Inflammatory macrophage (primary cell): ENCODE data around the gene HTR2C.
"Not testable (repeated sequence)": the region's sequence is repeated elsewhere in the genome, so short reads cannot be mapped to it uniquely, and the experiment has no call there.

Experiments
- DNase-seq, 2 donors: peaks; one replicate each; pipeline ENCODE4 v3.0.0-alpha.2; 2020 to 2022

The HTR2C gene

DNA sequence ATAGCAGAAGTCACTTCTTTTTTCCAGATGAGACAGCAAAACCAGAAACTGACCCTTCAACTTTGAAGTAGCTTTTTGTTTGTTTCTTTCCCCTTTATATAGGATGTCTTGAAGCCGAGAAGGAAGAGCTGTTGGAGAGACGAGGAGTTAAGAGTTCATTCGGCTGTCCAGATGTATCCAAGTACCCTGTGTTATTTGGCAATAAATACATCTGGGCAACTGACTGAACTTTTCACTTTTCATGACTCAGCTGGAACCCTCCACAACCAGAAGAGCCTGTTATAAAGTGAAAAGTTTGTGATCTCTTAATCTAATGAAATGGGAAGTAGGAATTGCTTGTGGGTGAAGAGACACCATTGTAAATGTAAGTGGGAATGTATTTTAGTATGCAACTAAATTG is 131.2 kb downstream of the HTR2C start:
- no peak for DNase-seq

DNA sequence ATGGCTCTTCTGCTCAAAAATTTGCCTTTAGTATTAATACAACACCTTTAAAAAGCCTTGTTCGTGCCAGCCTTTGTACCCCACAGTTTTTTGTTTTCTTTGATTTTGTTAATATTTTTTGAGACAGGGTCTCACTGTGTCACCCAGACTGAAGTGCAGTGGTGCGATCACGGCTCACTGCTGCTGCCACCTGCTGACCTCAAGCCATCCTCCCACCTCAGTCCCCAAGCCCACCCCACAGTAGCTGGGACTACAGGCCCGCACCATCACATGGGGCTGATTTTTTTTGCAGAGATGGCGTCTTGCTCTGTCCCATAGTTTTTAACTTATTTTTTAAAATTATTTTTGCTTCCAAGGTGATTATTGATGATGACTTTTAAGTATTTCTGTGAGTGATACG is 134.0 kb downstream of the HTR2C start:
- DNase-seq: no peak

DNA sequence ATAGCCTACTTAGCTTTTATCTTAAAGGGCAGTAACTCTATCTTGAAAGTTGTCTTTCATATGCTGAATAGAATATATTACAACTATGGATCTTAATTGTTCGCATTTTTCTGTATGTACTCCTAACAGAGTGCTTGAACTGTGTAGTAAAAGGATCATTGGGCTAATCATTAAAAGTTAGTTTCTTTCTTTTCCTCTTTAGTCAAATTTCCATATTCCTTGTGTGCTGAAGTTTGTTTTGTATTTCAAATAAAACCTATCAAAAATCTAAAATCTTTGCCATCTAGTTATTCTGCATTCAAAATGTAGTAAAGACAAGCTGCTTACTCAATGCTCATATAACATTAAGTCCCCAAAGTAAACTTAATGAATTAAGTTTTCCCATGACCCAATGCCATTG is 182.7 kb downstream of the HTR2C start:
- DNase-seq: no peak

DNA sequence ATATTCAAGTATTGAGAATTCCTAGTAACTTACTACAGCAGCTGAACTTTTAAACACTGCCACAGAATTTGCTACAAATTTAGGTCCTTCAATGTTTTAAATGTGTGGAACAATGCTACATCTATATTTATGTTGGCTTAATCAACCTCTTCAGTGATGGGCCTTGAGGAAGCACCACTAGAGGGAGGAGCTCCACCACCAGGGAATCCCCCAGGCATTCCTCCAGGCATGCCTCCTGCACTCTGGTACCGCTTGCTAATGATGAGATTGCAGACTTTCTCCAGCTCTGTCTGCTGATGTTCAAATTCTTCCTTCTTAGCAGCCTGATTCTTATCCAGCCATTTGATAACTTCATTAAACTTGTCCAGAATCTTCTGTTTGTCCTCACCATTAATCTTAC is 190.8 kb downstream of the HTR2C start:
- DNase-seq: no peak

DNA sequence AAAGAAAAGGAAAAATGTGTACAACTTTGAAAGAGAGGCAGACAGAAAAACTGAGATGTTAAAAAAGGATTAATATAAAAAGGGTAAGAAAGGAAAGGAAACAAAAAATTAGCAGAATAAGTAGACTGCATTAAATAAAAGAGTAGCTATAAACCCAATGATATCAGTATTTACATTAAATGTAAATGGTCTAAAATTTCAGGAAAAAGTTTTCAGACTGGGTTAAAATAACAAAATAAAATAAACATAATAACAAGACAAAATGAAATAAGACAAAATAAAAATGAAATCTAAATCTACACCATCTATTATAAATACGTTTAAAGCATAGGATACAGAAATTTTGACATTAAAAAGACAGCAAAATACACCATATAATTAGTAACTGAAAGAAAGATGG is 199.0 kb downstream of the HTR2C start:
- DNase-seq: no peak

DNA sequence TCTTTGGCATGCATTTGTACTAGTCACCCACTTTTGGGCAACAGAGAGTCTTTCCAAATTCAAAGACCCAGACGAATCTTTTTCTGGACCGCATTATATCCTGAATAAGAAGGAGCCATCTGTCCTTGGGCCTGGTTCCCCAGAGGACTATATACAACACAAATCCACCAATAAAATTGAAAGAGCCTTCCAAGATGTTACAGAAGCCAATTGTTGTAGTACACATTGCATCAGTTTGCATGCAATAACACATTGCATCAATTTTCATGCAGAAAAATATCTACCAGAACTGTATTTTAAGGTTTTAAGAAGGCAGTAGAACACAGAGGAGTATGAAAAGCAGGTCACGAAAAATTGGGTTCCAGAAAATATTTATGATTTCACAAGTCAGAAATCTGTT is 203.2 kb downstream of the HTR2C start:
- DNase-seq: no peak

DNA sequence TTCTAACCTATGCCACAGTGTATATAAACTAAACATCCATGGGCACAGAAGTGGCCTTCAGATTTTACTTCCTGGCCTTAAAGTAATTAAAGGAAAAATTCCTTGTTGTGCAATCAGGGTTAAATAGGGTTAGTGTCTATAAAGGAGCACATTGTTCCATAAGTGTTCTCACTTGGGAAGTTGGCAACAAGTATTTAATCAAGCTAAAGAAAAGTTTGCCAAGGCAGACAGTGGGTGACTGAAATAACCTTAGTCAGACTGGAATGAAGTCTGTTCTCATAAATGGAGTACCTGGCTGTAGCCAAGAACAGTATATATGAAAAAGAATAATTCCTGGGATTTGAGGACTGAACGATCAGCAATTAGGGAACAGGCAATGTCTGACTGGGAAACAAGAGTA is 213.6 kb downstream of the HTR2C start:
- DNase-seq: no peak

DNA sequence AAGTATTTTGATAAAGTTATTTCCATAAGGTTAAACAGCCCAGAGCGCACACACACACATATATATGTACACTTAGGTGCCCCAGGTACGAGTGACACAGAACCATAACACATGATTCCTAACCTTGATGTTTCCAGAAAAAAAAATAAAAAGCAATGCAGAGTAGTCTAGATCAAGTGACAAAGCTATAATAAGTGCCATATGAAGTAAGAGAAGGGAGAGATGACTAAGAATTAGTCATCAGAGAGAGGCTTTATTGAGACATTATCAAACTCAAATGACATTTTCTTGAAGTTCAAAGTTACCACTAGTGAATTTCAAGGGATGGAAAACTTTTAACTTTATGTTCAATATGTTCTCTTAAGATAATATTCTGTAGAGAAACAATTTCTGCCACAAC is 215.0 kb downstream of the HTR2C start:
- no peak for DNase-seq

DNA sequence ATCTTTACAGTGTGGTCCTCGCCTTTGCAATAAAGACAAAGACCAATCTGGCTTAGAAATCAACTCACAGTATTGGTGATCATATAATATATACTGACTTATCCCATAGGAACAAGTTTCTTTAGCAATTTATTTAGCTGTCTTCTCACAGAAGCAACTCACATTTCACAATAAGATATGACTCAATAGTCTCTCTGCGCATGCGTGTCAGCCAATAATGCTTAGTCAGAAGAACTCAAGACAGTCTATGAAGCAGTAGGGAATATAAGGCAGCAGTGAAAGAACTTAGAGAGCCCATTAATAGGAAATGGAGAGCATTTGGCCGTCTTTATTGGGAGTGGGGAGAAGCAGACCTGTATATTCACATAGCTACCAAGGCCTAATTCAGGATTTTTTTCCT is 216.8 kb downstream of the HTR2C start:
- no peak for DNase-seq

DNA sequence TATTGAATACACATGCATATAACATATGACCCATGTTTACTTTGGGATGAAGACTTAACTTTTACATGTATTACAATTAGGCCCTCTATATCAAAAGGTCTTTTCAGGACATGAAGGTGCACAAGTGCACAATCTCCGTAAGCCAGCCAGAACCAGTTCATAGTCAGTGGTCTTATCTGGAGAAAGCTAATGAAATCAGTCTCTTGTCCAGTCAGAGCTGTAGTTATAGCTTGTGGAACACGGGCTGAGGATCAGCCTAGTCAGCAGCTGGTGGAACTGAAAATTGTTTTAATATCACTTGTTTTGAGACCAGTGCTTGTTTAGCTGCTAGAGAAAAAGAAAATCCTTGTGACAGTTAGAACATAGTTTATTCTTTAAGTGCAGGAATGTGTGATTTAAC is 235.6 kb downstream of the HTR2C start:
- DNase-seq: no peak

DNA sequence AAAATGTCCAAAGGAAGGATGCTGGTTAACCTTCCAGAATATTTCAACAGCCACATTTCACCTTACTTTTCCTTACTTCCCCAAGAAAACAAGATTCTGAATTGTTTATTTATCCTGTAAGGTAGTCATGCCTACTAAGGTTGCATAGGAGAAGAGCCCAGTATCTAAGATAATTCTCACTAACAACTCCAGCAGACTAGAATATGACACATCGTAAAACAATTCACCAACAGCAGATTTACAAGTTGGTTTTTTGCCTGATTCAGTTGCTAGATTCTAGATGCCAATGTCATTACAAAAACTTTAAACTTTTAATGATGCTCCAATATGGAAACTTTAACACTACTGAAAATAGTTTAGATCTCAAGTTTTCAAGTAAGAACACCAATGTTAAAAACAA is 257.2 kb downstream of the HTR2C start:
- DNase-seq: no peak

DNA sequence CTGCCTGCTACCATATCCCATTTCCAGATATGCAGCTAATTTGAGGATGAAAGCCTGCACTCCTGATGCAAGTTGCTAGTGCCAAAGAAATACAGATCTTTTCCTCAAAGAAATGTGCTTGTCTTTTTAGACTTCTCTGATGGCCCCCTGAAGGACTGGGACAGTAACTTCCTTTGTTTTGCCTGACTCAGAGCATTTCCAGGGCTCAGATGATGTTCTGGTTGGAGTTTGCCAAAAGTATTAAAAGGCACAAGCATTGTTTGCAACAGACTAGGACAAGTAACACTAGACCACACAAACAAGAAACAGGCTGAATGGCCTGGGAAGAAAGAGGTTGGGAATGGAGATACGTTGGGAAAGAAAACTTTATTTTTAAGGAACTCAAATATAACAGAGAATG is 258.3 kb downstream of the HTR2C start:
- no peak for DNase-seq

DNA sequence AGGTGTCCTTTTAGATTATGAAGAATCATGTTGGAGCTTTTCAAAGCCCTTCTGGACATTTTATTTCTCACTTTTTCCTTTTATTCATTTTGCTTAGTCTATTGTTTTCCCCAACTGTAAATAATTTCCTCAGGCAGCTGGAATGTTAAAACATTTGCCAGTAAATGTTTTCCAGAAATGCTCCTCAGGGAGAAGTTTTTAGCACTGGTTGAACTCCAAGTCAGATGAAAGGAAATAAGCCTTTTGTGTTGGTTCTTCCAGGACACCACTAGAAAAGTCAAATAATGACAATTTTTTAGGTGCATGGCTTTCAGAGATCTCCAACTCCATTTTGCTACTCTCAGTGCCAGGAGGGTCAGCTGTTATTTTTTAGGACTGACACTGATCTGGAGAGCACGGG is 305.6 kb downstream of the HTR2C start:
- no peak for DNase-seq

DNA sequence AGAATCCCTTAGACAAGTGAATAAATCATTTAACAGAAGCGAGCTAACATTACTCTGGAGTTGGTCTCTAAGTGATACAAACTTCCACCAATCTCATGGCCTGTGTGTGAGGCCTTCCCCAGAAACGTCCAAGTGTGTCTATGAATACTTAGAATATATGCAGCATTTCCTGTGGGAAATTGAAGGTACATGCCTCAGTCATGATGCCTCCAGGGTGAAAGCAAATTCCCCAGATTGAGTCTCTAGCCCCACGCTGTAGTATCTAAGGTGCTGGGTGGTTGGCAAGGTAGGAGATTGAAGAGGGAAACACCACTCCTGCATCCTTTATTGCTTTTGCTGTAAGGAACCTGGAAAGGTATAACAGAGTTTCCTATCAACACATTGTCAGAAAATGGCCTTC is 319.7 kb downstream of the HTR2C start:
- no peak for DNase-seq

DNA sequence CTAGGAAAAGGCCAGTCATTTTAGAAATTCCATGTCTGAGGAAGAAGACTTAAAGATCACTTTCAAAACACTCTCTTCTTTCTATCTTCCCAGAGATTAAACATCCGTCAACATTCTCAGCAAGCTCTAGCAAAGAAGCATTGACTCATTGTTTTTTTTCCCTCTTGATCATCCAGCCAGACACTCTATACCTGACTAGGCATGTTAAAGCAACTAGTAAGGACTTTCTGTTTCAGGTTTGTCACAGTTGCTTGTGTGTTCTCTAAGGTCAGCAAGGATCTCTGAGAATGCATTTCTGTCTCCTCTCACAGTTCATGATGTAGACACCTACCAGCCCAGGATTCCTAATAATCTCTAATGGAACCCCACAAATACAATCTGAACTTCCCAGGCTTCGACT is 321.4 kb downstream of the HTR2C start:
- DNase-seq: no peak

DNA sequence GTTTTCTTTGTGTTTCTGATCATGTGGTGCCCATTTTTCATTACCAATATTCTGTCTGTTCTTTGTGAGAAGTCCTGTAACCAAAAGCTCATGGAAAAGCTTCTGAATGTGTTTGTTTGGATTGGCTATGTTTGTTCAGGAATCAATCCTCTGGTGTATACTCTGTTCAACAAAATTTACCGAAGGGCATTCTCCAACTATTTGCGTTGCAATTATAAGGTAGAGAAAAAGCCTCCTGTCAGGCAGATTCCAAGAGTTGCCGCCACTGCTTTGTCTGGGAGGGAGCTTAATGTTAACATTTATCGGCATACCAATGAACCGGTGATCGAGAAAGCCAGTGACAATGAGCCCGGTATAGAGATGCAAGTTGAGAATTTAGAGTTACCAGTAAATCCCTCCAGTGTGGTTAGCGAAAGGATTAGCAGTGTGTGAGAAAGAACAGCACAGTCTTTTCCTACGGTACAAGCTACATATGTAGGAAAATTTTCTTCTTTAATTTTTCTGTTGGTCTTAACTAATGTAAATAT is 323.2 kb downstream of the HTR2C start:
- no peak for DNase-seq

DNA sequence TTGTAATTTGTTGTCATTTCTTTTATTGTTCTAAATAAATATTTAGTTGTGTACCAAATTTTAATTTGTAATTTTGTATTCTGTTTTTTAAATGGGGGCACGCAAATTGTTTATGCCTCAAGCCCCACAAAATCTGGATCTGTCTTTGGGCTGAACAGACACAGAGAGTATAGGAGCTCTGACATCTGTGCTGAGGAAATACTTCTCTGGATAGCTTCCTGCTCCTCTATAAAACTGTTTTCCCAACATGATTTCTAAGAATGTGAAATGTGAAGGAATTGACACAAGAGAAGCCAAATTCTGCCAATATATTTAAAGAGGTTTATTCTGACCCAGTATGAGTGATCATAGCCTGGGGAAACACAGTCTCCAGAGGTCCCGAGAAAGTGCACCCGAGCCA is 340.5 kb downstream of the HTR2C start:
- DNase-seq: no peak

DNA sequence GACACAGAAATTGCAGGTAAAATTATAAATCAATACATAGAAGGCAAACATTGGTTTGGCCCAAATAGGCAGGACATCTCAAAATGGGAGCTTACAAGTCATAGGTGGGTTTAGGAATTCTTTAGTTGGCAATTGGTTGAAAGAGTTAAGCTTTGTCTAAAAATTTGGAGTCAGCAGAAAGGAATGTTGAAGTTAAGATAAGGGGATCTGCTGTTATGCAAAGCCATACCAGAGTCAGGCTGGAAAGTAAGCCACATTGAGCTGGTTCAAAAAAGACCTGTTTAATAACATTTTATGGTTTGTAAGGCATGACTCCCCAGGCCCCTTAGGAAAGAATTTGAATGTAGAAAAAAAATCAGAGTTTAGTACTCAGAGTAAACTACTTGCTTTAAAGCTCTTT is 341.0 kb downstream of the HTR2C start:
- DNase-seq: no peak

DNA sequence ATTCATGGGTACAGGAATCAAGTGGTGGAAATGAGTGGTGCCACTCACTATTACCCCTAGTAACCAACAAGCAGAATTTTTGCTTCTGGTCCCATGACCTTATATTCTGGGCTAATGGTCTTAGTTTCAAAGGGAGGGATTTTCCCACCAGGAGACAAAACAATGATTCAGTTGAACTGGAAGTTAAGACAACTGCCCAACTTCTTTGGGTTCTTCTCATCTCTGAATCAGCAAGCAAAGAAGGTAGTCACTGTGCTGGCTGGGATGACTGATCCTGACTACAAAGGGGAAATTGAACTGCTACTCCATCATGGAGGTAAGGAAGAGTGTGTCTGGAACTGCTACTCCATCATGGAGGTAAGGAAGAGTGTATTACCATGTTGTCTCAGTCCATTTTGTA is 346.3 kb downstream of the HTR2C start:
- DNase-seq: no peak

DNA sequence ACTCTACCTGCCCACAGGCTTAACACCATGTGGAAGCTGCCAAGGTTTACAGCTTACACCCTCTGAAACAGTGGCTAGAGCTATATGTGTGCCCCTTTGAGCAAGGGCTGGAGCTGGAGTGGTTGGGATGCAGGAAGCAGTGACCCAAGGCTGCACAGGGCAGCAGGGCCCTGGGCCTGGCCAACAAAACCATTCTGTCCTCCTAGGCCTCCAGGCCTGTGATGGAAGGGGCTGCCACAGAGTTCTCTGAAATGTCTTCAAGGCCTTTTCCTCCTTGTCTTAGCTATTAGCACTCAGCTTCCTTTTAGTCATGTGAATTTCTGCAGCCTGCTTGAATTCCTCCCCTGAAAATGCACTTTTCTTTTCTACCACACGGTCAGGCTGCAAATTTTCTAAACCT is 348.7 kb downstream of the HTR2C start:
- no peak for DNase-seq

DNA sequence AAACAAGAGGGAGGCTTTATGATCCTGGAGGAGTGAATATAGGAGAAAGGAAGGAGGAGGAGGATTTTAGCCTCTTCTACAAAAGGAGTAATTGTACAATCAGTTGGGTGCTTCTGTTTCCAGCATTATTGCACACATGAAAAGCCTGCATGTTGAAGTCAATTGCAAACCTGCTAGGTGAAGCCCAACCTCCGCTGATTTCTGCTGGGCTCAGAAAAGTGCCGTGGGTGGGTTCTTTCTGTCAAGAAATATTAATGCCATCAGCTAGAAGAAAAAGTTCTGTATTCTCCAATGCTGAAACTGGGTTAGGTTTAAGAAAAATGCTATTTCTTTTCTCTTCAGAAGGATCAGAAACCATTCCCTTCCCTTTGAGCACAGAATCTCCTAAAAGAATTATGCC is 349.4 kb downstream of the HTR2C start:
- not testable (repeated sequence) for DNase-seq

DNA sequence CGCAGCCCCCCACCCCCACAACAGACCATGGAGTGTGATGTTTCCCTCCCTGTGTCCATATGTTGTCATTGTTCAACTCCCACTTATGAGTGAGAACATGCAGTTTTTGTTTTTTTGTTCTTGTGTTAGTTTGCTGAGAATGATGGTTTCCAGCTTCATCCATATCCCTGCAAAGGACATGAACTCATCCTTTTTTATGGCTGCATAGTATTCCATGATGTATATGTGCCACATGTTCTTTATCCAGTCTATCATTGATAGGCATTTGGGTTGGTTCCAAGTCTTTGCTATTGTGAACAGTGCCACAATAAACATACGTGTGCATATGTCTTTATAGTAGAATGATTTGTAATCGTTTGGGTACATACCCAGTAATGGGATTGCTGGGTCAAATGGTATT is 353.2 kb downstream of the HTR2C start:
- not testable (repeated sequence) for DNase-seq

DNA sequence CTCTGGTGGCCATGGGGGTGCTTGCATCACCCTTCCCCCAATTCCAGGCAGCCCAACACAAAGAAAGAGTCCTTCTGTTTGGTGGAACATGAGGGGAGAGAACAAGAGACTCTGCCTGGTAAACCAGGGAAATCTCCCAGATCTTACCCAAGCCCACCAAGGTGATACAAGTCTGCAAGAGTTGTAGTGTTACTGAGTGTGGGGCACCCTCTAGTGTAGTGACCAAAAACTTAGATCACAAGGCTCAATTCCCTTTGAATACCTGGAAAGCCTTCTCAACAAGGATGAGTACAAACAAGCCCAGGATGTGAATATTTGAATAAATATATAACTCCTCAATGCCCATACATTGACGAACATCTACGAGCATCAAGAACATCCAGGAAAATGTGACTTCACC is 368.8 kb downstream of the HTR2C start:
- no peak for DNase-seq
